Naive B cell (primary cell): ENCODE data around the gene CYP2A6. TPM values are rescaled to one million over a fixed set of nuclear protein-coding genes. Genes with fewer than 3 reads are reported as not detected.

Source experiments
- ATAC-seq, 2 donors: fragments of 150-1000 bp; cut with Tn5 transposase; 2 replicates each; pipeline ENCODE4 v1.10.0; 2021; ENCODE audit warnings: low read depth in 2 of 2, mild to moderate bottlenecking in 2 of 2, moderate library complexity in 2 of 2
- DNase-seq: peaks from one replicate; pipeline ENCODE4 v3.0.0; 2022
- H3K27ac Mint-ChIP-seq, 6 donors: one replicate each; pipeline ENCODE4 v1.8.0; 2020 to 2022; ENCODE audit warnings: mild to moderate bottlenecking in 6 of 6, mixed read lengths in 6 of 6, moderate library complexity in 5 of 6, inconsistent platforms in 2 of 6
- H3K27me3 Mint-ChIP-seq, 3 donors: one replicate each; pipeline ENCODE4 v1.8.0; 2021 to 2022; ENCODE audit warnings: mixed read lengths in 3 of 3, mild to moderate bottlenecking in 1 of 3
- H3K36me3 Mint-ChIP-seq, 2 donors: one replicate each; pipeline ENCODE4 v1.8.0; 2020 to 2022; ENCODE audit warnings: mixed read lengths in 2 of 2, inconsistent platforms in 1 of 2, mild to moderate bottlenecking in 1 of 2
- H3K4me1 Mint-ChIP-seq, 3 donors: one replicate each; pipeline ENCODE4 v1.8.0; 2020 to 2022; ENCODE audit warnings: mixed read lengths in 3 of 3, inconsistent platforms in 1 of 3, mild to moderate bottlenecking in 1 of 3, moderate library complexity in 1 of 3
- H3K4me3 Mint-ChIP-seq, 8 donors: one replicate each; pipeline ENCODE4 v1.8.0; 2020 to 2022; ENCODE audit warnings: mild to moderate bottlenecking in 8 of 8, mixed read lengths in 8 of 8, moderate library complexity in 8 of 8, inconsistent platforms in 2 of 8
- H3K9me3 Mint-ChIP-seq, 7 donors: one replicate each; pipeline ENCODE4 v1.8.0; 2020 to 2022; ENCODE audit warnings: mixed read lengths in 7 of 7, mild to moderate bottlenecking in 5 of 7, inconsistent platforms in 2 of 7, moderate library complexity in 1 of 7
- polyA plus RNA-seq, 6 donors: library from polyadenylated mRNA; unstranded; fragments of 300-500 nt; fragmentation: Illumina TruSeq; gene quantifications; one replicate each; pipeline ENCODE4 v1.2.3, GENCODE V29; 2021; ENCODE audit warnings: low read depth in 6 of 6

Gene CYP2A6
- polyA plus RNA-seq, 6 donors from 2014 or later: not detected

DNA sequence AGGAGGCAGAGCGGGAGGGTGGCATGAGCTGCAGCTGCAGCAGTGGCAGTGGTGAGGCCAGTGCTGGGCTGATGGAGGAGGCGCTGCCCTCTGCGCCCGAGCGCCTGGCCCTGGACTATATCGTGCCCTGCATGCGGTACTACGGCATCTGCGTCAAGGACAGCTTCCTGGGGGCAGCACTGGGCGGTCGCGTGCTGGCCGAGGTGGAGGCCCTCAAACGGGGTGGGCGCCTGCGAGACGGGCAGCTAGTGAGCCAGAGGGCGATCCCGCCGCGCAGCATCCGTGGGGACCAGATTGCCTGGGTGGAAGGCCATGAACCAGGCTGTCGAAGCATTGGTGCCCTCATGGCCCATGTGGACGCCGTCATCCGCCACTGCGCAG lies 49.3 kb downstream of the CYP2A6 start:
- DNase-seq (no peak), ATAC-seq (no peak)
- Mint-ChIP-seq H3K27me3 (no peaks in the 10 kb centered on the region), H3K36me3 (peaks cover 0 to 15% of the 10 kb centered on the region in 2 donors), H3K9me3 (no peaks in the 10 kb centered on the region), H3K27ac (peak overlapping the region in 3 of 6 donors; percentile 89 to 97 (median 94)), H3K4me3 (peak overlapping the region in 7 of 8 donors; percentile 76 to 96 (median 94)), H3K4me1 (peaks cover 80 to 88% (median 87%) of the 10 kb centered on the region in 3 donors)

- DNase-seq (no peak), ATAC-seq (no peak)
- peak overlapping the region; percentile 90 to 96 (median 94) for H3K4me3 Mint-ChIP-seq
- H3K4me1 Mint-ChIP-seq: peaks cover 79 to 85% (median 83%) of the 10 kb centered on the region in 3 donors
- H3K27me3 Mint-ChIP-seq: no peaks in the 10 kb centered on the region
- peaks cover 0 to 16% of the 10 kb centered on the region in 2 donors for H3K36me3 Mint-ChIP-seq
- peak overlapping the region in 5 of 6 donors; percentile 70 to 97 (median 94) for H3K27ac Mint-ChIP-seq
- H3K9me3 Mint-ChIP-seq: no peaks in the 10 kb centered on the region
Observed at GRCh38 chr19:40800339-40800996, 49.8 kb downstream of the CYP2A6 start.

DNA sequence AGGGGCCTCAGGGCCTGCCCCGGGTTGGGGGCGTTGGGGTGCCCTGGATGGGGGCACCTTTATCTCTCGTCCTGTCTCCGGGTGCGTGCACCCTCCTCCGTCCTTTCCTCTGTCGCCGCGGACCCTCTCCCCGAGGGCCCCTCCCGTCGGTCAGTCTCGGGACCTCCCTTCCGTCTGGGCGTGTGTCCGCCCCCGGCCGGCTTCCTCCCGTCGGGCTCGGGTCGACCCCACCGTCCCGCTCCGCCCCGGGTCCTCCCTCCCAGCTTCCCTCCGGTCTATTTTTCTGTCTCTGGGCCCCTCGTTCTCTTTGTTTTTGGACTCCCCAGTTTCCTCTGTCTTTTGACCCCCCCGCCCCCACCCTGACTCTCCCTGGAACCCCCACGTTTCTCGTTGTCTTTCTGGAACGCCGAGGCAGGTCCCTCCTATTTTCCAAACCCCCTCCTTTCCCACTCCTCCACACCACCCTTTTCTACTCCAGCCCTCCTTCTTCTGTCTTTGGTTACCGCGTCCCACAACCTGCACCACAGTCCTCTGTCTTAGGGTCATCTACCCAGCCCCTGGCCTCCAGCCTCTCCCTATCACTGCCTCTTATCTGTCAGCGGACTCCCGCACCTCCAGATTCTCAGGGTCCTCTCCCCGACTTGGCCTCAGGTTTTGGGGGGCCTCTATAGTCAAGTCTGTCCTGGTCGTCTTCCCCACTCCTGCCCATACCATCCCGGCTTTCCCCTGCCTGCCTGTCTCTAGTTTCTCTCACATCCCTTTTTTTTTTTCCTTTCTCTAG lies 50.5 kb downstream of the CYP2A6 start:
- H3K9me3 Mint-ChIP-seq: no peaks in the 10 kb centered on the region

DNA sequence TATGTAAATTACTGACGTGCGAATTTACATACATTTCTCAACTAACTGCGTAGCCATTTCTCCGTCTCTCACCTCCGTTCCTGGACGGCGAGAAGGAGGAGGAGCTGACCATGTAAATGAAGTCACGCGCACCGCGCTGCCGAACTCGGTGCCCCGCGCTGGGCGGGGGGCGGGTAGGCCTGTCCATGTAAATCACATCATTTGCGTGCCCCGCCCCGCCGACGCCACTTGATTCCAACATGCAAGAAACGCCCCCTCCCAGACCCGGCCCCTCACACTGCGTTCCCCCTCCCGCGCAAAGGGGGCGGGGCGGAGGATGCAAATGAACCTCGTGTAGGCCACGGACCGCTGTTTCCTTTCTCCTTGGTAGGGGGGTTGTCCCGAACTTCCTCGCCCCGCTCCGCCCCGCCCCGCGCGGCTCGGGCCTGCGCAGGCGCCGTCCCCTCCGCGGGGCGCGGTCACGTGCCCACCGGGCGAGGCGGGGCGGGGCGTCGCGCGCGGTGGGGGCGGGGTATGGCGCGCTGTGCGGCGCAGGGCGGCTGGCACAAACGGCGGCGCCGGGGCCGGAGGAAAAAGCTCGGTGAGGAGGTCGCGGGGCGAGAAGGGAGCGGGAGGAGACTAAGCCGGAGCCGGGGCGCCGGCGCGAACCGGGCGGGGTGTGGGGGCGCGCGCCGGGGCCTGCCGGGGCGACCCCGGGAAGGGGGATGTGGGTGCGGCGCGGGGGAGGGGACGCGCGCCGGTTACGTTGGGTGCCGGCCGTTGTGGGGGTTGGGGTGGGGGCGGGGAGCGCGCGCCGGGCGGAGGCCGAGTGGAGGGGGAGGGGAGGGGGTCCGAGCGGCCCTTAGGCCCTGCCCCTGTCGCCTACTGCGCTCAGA lies 51.3 kb downstream of the CYP2A6 start, which contains the start of gene EGLN2:
Gene EGLN2, plus strand, starts transcription at position 509 of the 875 bp plus-strand sequence. CDS start 1,382 bp downstream, outside the sequence.
- H3K4me1 Mint-ChIP-seq: peaks cover 64 to 70% (median 67%) of the 10 kb centered on the region in 3 donors
- H3K36me3 Mint-ChIP-seq: peaks cover 0 to 16% of the 10 kb centered on the region in 2 donors
- no peaks in the 10 kb centered on the region for H3K27me3 Mint-ChIP-seq
- peak within 1 kb of the TSS; percentile 97 to 100 (median 100) for H3K27ac Mint-ChIP-seq
- DNase-seq (peak; percentile 100), ATAC-seq (peak; percentile 83 to 86)
- H3K4me3 Mint-ChIP-seq: peak within 1 kb of the TSS; percentile 94 to 100 (median 99)
- no peaks in the 10 kb centered on the region for H3K9me3 Mint-ChIP-seq

More for the DNA sequence above, 50.5 kb downstream of the CYP2A6 start:
- Mint-ChIP-seq H3K4me3 (peak overlapping the region; percentile 90 to 96 (median 94)), H3K27me3 (no peaks in the 10 kb centered on the region), H3K27ac (peak overlapping the region; percentile 70 to 97 (median 94)), H3K36me3 (peaks cover 0 to 16% of the 10 kb centered on the region in 2 donors), H3K4me1 (peaks cover 72 to 78% (median 75%) of the 10 kb centered on the region in 3 donors)
- no peak for ATAC-seq
- DNase-seq: no peak

GRCh38 chr19:40797963-40798682 lies 52.1 kb downstream of the CYP2A6 start:
- Mint-ChIP-seq H3K9me3 (no peaks in the 10 kb centered on the region), H3K27ac (peak overlapping the region; percentile 97 to 100 (median 100)), H3K36me3 (peaks cover 0 to 16% of the 10 kb centered on the region in 2 donors), H3K27me3 (no peaks in the 10 kb centered on the region), H3K4me3 (peak overlapping the region; percentile 94 to 100 (median 99)), H3K4me1 (peaks cover 56 to 64% (median 59%) of the 10 kb centered on the region in 3 donors)
- DNase-seq (peak; percentile 49), ATAC-seq (peak; percentile 17 to 32)

DNA sequence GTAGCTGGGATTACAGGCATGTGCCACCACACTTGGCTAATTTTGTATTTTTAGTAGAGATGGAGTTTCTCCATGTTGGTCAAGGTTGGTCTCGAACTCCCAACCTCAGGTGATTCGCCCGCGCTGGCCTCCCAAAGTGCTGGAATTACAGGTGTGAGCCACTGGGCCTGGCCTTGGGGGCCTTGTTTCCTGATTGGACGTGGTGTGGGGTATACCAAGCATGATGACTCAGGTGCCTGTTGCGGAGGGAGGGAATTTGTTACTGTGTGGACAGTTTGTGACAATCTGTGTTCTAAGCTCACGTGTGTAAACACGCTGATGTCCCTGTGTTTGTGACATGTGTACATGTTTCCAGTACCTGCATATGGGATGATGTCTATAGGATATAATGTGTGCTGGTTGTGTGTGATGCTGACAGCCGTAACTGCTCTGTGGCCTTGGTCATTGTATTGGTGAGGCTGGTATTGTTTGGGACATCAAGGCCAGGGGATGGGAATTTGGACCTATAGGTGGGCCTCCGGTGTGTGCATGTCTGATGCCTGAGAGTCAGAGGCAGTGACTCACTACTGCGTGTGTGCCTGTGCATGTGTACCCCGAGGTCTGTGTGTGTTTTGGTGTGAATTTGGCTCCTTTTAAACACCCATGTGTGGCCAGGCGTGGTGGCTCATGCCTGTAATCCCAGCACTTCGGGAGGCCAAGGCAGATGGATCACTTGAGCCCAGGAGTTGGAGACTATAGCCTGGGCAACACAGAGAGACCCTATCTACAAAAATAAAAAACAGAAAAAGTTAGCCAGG lies 52.9 kb downstream of the CYP2A6 start:
- Mint-ChIP-seq H3K4me3 (peak overlapping the region; percentile 94 to 100 (median 99)), H3K27ac (peak overlapping the region; percentile 49 to 100 (median 100)), H3K36me3 (peaks cover 0 to 16% of the 10 kb centered on the region in 2 donors), H3K4me1 (peaks cover 50 to 64% (median 59%) of the 10 kb centered on the region in 3 donors), H3K9me3 (no peaks in the 10 kb centered on the region), H3K27me3 (no peaks in the 10 kb centered on the region)
- ATAC-seq: no peak
- DNase-seq: no peak

Other genes starting within 250 kb of the CYP2A6 start
- gene LTBP4, start 249.1 kb downstream of the CYP2A6 start, polyA plus RNA-seq: 10 to 100 TPM in 5 of 6 donors, 1 to 10 TPM in 1; 9.6 to 18.1 (median 14.5) TPM
- gene NUMBL, start 159.8 kb downstream of the CYP2A6 start, polyA plus RNA-seq: 1 to 10 TPM in 3 of 6 donors, under 1 TPM in 2, not detected in 1; 0.27 to 2.6 (median 1.5) TPM
- 10 to 100 TPM; 13.8 to 26.5 (median 22.2) TPM for gene COQ8B, start 133.6 kb downstream of the CYP2A6 start, polyA plus RNA-seq
- 10 to 100 TPM in 1 of 6 donors, 1 to 10 TPM in 4, not detected in 1; 4.5 to 13.6 (median 6.0) TPM for gene ITPKC, start 133.3 kb downstream of the CYP2A6 start, polyA plus RNA-seq
- gene ACTMAP, start 100.0 kb downstream of the CYP2A6 start, polyA plus RNA-seq: 1 to 10 TPM; 1.9 to 5.6 (median 4.7) TPM
- gene SNRPA, start 99.2 kb downstream of the CYP2A6 start, polyA plus RNA-seq: 10 to 100 TPM; 48.3 to 88.8 (median 59.8) TPM
- gene MIA, start 74.9 kb downstream of the CYP2A6 start, polyA plus RNA-seq: not detected
- gene RAB4B, start 72.2 kb downstream of the CYP2A6 start, polyA plus RNA-seq: 100 to 1,000 TPM; 111 to 167 (median 145) TPM
- gene EGLN2, start 51.3 kb downstream of the CYP2A6 start, polyA plus RNA-seq: 100 to 1,000 TPM in 4 of 6 donors, 10 to 100 TPM in 2; 66.8 to 184 (median 124) TPM
- gene CYP2A7, start 31.8 kb upstream of the CYP2A6 start, polyA plus RNA-seq: not detected
- gene CYP2B6, start 140.8 kb upstream of the CYP2A6 start, polyA plus RNA-seq: not detected
- gene CYP2A13, start 238.0 kb upstream of the CYP2A6 start, polyA plus RNA-seq: not detected